Vagina (tissue), 2 donors: ENCODE data around the gene PYGL.

Source experiments
- CTCF ChIP-seq, 3 experiments: fragments of 450-650 bp in 2 of 3; fragments of 200-600 bp in 1 of 3; sonication (generic) in 1 of 3; IDR thresholded peaks; one replicate each; pipeline ENCODE4 v1.5.1; 2017 to 2019; ENCODE audit warnings: antibody characterized with exemption in 3 of 3, mild to moderate bottlenecking in 2 of 3, moderate library complexity in 2 of 3
- POLR2A ChIP-seq, 2 donors: fragments of 450-650 bp; IDR thresholded peaks; one replicate each; pipeline ENCODE4 v1.6.1; 2017; ENCODE audit warnings: antibody characterized with exemption in 2 of 2, mild to moderate bottlenecking in 2 of 2, moderate library complexity in 2 of 2
- POLR2AphosphoS5 ChIP-seq, 2 donors: sonication (generic); formaldehyde crosslinking; IDR thresholded peaks; one replicate each; pipeline ENCODE4 v1.9.0; 2017; ENCODE audit warnings: antibody characterized with exemption in 2 of 2, mild to moderate bottlenecking in 2 of 2, low read depth in 1 of 2; ENCODE audit not compliant: insufficient read depth in 1 of 2

GRCh38 chr14:50910495-50911420, 33.5 kb downstream of the PYGL start:
- TF ChIP-seq POLR2A (IDR thresholded peaks at IDR 0.05) (no peak), CTCF (IDR thresholded peaks at IDR 0.05) (no peak), POLR2AphosphoS5 (IDR thresholded peaks at IDR 0.05; ENCODE audit: insufficient read depth in 1 of 2, low read depth in 1 of 2) (no peak)
